NCI-H2171 (cell line): ENCODE measurements around the gene HOXC12.

Source experiments
- DNase-seq: peaks from one replicate; lab custom pipeline; 2025; lab: John Stamatoyannopoulos, UW

Gene HOXC12

GRCh38 chr12:54007538-54008259 is 53.0 kb downstream of the HOXC12 start:
- DNase-seq = no peak

- no peak for DNase-seq
Observed at GRCh38 chr12:54008260-54008552, 53.5 kb downstream of the HOXC12 start.
